Sigmoid colon (tissue), 4 donors: ENCODE results near the gene KCP.

Experiments used
- EP300 ChIP-seq, 4 donors: sonication (generic); formaldehyde crosslinking; IDR thresholded peaks; one replicate each; pipeline ENCODE4 v1.6.1; 2017; ENCODE audit warnings: antibody characterized with exemption in 4 of 4
- POLR2A ChIP-seq, 2 donors: fragments of 450-650 bp; IDR thresholded peaks; one replicate each; pipeline ENCODE4 v1.6.1; 2016; ENCODE audit warnings: antibody characterized with exemption in 2 of 2, mild to moderate bottlenecking in 2 of 2, moderate library complexity in 2 of 2
- TF ChIP-seq, protein P1 (sequence below), 4 experiments: fragments of 450-650 bp in 3 of 4; fragments of 200-600 bp in 1 of 4; IDR thresholded peaks; one replicate each; pipeline ENCODE4 v1.5.1; 2016 to 2019; ENCODE audit warnings: antibody characterized with exemption in 4 of 4, mild to moderate bottlenecking in 3 of 4, moderate library complexity in 2 of 4

GRCh38 chr7:128876127-128876526 lies 34.4 kb downstream of the KCP start:
- no peak for TF ChIP-seq POLR2A (IDR thresholded peaks at IDR 0.05)
- TF ChIP-seq EP300 (IDR thresholded peaks at IDR 0.05), result no peak
- TF ChIP-seq, protein P1, sequence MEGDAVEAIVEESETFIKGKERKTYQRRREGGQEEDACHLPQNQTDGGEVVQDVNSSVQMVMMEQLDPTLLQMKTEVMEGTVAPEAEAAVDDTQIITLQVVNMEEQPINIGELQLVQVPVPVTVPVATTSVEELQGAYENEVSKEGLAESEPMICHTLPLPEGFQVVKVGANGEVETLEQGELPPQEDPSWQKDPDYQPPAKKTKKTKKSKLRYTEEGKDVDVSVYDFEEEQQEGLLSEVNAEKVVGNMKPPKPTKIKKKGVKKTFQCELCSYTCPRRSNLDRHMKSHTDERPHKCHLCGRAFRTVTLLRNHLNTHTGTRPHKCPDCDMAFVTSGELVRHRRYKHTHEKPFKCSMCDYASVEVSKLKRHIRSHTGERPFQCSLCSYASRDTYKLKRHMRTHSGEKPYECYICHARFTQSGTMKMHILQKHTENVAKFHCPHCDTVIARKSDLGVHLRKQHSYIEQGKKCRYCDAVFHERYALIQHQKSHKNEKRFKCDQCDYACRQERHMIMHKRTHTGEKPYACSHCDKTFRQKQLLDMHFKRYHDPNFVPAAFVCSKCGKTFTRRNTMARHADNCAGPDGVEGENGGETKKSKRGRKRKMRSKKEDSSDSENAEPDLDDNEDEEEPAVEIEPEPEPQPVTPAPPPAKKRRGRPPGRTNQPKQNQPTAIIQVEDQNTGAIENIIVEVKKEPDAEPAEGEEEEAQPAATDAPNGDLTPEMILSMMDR (IDR thresholded peaks at IDR 0.05), result no peak
